Measurements from ENCODE around the gene ZBTB49.

ZBTB49 gene

DNA sequence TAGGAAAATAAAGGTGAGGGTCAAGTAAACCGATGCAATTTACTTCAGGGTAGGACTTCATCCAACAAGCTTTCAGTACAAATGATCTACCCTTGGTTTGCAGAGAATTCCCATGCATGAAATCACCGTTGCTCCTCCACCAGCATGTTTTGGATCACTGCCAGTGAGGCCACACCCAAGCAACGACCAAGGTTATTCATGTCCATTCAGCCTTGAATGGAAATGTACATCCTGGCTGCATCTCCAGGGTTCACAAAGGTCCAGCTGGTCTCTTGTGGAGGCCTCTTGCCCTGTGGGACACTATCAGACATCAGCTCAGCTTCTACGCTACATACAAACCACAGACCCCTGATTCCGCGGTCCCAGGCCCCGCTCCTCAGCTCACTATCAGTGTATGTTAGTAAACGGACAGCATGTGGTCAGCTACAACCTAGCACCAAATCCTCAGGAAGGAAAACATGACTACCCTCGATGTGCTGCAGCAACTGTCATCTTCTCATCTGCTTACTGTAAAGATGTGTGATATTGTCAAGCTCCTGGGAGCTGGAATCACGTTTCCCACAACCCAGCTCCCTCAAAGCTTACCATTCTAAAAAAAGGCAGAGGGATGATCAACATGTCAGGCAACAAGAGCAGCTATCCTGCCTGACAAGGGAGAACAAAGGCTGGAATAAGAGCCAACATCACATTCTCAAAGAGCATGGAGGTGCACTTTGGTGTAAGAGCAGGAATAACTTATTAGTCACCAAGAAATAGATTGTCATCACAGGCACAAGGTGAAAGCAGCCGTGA, 5.0 kb upstream of the ZBTB49 start:
- no peak for DNase-seq

DNA sequence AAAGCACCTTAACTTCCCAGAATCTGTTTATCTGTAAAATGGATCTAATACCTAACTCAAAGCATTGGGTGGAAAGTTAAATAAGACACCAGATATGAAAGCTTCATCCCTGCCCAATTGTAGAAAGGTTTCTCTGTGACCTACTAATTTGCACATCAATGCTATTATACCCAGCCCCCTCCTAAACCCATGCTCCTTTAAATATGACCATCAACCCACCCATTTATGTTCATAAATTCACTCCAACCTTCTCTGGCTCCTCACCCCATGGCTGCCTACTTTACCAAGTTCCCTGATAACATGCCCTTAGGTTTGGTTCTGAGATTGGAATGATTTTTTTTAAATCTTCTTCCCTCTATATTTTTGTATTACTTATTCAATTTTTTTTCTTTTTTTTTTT, 2.0 kb upstream of the ZBTB49 start:
- no peak for DNase-seq

DNA sequence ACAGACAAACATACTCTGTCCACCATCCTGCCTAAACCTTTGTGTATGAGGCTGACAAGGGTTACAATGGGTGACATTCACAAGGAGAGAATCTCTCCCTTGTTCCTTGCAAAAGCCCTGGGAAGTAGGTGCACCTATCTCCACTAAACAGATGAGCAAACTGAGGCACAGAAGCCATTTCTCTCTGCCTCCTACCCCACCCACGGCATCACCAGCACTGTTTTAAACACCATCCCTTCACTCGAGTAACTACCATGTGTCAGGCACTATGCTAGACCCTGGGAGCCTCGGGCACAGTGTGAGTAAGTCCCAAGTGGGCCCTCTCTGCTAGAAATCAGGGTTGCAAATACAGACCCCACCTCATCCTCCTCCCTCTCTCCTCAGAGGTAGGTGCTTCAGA, 996 bp upstream of the ZBTB49 start:
- no peak for DNase-seq

DNA sequence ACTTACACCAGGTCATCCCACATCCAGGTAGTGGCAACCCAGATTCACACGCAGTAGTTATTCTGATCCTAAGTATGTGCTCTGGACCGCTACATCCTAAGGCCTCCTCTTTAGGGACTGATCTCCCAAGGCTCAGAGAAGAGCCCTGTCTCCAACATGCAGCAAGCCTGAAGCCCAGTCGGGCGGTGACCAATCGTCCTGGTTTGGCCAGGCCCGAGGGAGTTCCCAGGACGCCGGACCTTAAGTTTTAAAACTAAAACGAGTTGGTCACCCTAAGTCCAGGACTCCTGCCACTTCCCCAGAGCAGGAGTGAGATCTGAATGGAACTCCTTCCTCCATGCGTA, 482 bp upstream of the ZBTB49 start:
- no peak for DNase-seq

DNA sequence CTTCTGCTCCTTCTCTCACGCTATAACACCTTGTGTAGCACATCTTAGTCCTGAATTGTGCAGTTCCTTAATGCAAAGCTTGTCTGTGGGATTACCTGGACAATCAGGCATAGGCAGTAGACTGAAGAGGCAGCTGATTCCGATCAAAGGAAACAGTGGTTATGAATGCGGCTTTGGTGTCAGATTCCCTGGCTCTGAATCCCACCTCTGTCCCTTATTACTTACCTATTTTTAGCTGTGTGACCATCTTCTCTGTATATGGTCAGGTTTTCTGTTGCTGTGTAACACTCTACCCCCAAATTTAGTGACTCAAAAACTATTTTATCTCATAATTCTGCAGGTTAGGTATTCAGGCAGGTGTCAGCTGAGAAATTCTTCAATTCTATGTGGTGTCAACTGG, 3.2 kb downstream of the ZBTB49 start:
- DNase-seq: no peak

DNA sequence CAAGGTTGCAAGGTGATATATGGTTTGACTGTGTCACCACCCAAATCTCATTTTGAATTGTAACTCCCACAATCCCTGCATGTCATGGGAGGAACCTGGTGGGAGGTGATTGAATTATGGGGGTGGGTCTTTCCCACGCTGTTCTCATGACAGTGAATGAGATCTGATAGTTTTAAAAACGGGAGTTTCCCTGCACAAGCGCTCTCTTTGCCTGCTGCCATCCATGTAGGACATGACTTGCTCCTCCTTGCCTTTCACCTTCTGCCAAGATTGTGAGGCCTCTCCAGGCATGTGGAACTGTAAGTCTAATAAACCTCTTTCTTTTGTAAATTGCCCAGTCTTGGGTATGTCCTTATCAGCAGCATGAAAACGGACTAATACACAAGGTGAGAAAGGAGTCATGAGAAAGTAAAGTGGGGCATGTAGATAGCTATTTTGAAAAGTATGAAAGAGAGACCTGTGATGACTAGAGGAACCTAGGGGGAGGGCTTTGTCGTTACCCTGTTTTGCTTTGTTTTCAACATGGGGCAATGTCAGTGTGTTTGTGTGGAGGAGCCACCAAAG, 6.3 kb downstream of the ZBTB49 start:
- DNase-seq: no peak

DNA sequence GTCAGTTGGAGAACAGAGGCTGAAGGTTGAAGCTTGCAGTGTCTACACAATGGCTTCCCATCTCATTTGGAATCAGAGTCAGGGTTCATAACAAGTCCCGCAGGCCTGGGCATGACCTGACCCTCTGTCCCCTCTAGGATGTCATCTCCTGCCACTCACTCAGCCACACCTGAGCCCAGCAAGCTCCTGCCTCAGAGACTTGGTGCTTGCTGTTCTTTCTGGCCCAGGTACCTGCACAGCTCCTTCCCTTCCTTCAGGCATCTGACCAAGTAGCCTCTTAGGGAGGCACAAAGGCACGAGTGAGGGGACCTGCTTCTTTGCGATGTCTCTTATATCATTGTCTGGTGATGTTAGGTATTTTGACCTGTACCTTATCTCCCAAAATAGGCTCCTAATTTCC, 9.0 kb downstream of the ZBTB49 start:
- DNase-seq: no peak

DNA sequence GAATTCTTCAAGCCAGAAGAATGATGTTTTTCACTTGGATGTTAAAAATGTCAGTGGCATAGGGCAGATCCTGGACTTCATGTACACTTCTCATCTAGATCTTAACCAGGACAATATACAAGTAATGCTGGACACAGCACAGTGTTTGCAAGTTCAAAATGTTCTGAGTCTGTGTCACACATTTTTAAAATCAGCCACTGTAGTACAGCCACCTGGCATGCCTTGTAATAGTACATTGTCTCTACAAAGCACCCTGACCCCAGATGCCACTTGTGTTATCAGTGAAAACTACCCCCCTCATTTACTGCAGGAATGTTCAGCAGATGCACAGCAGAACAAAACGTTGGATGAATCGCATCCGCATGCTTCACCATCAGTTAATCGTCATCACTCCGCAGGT, 11.9 kb downstream of the ZBTB49 start:
- DNase-seq: no peak

DNA sequence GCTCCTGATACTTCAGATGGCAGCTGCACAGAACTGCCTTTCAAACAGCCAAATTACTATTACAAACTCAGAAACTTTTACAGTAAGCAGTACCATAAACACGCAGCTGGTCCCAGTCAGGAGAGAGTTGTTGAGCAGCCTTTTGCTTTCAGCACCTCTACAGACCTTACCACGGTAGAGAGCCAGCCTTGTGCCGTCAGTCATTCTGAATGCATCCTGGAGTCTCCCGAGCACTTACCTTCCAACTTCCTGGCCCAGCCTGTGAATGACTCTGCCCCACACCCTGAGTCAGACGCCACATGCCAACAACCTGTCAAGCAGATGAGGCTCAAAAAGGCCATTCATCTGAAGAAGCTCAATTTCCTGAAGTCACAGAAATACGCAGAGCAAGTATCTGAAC, 12.4 kb downstream of the ZBTB49 start:
- DNase-seq: no peak

DNA sequence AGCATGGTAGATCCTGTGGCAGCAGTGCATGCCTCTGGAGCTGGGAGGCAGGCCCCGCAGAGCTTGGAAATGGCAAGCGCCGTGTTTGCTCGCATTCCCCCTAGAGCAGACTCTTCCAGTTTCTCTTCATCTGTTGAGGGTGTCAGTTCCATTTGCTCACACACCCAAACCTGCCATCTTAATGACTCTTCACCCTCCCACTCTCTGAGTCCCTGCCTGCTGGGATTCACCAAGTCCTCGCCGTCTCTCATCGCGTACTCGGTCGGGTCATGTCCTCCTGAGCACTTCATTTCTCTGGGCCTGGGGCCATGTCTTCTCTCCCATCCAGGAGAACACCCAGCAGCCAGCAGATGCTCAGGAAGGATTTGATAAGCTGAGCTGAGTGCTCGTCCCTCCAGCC, 16.9 kb downstream of the ZBTB49 start:
- DNase-seq: no peak

DNA sequence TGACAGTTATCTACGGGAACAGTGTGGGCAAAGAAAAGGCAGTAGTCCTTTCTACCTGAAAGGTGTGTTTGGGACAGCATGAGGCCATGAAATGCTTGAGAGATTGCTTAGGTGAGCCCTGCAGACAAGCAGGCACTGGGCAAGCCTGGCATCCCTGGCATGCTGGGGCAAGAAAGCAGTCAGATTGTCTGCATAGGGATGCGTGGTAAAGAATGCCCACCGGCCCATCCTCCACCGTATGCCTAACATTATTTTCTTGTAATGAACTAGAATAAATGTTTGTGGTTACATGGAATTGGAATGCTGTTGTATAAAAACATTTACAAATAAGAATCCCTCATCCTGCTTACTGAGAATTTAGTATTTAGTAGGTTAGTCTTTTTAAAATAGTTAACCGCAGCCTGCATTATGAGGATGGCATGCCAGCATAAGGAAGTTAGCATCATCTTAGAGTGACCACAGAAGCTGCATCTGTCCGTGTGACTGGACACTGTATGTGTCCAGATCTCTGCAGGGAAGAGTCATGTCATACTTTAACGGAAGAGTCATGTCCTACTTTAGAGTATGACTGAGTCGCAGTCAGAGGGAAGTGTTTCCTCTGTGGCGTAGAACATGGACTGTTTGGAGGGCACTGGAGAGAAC, 18.9 kb downstream of the ZBTB49 start:
- DNase-seq: no peak

DNA sequence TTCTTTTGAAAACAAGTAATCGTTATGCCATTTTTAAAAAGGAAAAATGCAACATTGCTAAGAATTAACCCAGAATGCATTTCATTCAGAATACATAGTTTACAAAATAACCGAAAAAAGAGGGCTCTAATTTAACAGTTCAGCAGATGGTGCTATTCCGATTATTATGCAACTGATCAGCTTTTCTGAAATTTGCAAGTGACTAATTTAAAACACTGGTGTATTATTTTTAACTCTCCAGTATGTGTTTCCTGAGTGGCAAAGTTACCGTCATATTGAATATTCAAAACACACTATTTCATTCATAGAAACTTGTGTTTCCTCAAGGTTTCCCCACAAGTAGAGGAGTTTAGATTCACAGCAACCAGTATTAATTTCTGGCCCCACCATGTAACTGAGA, 21.1 kb downstream of the ZBTB49 start:
- no peak for DNase-seq

DNA sequence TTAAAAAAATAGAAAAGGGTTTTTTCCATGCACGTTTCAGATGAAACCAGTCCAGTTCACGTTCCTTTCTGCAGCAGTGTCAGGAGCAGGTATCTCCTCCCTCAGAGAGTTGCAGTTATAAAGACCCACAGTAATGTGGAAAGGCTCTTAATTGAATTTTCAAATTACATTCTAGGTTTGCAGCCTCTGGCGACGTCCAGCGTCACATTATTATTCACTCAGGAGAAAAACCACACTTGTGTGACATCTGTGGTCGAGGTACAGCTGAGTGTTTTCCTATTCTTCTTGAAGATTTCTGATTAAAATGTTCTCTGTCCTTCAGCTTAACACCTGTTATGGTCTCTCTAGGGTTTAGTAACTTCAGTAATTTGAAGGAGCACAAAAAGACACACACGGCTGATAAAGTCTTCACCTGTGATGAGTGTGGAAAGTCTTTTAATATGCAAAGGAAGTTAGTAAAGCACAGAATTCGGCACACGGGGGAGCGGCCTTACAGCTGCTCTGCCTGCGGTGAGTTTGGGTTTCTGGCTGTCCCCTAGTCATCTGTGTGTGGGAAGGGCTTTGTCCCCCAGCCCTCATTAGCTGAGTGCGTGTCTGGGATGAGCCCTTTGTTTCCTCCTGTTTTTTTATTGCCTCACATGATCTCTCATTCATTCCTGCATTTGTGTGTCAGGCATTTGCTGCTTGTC, 25.6 kb downstream of the ZBTB49 start:
- no peak for DNase-seq

DNA sequence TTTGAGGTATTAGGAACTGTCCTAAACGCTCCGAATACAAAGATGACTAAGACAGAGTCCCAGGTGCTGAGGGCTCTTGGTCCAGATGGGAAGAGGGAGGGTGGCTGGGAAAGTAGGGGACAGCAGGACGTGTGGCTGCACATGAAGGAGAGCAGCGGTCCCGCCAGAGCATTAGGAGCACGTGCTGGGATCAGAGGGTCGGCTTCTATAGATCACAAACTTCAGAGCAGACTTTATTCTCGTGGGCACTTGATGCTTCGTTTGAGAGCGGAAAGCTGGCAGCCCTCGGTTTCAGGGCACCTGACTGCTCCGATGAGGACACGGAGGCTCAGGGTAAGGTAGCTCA, 26.1 kb downstream of the ZBTB49 start:
- DNase-seq: no peak

DNA sequence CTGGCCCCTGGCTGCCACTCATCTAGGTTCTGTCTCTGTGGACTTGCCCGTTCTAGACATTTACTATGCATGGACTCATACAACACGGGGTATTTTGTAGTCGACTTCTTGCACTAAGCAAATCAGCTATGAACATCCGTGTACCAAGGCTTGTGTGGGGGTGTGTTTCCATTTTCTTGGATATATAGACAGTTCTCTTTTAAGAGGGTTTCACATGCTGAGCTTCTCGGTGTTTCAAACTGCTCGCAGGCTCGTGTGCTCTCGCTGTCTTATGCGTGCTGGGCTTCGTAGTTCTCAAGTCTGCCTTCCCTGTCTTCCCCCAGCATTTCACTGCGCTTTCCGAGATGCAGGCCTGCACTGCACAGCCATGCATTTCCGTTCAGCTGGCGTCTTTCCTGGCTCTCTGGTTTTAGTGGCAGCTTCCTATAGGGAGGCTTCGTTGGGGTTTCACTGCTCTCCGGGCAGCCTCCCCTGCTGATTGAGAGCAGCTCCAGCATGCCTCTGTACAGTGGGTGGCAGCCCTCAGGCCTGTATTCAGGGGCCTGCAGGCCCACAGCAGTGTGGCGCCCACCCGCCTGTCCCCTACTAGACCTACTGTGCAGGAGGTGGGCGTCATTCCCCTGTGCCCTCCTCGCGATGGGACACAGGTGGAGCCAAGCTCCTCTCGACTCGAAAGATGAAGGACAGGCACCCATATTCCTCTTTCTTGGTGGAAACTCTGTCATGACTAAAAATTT, 27.6 kb downstream of the ZBTB49 start:
- DNase-seq: no peak

DNA sequence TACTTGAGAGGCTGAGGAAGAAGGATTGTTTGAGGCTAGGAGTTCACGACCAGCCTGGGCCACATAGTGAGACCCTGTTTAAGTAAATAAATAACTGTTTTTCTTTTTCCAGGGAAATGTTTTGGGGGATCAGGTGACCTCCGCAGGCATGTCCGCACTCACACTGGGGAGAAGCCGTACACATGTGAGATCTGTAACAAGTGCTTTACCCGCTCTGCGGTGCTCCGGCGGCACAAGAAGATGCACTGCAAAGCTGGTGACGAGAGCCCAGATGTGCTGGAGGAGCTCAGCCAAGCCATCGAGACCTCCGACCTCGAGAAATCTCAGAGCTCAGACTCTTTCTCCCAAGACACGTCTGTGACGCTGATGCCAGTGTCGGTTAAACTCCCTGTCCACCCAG, 30.5 kb downstream of the ZBTB49 start:
- no peak for DNase-seq

DNA sequence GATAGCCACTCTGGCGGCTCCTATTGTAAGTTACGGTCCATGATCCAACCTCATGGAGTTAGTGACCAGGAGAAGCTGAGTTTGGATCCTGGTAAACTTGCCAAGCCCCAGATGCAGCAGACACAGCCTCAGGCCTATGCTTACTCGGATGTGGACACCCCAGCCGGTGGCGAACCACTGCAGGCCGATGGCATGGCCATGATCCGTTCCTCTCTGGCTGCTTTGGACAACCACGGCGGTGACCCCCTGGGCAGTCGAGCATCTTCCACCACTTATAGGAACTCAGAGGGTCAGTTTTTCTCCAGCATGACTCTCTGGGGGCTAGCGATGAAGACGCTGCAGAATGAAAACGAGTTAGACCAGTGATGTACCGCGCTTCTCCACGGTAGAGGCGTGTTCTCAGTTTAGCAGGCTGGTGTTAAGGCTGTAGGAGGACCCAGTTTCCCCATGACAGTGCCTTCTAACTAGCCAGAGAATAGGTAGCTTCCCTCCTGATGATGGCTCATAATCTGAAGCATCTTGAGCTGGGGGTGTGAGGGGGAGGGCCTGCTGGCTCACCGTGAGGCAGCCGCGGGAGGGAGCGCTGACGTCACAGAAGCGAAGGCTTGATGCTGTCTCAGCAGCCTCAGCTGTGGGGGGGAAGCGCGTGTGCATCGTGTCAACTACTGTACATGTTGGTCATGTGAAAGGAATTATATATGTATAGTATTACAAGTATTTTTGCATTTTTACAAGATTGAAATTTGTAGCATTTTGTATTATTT, 31.1 kb downstream of the ZBTB49 start:
- DNase-seq: no peak

DNA sequence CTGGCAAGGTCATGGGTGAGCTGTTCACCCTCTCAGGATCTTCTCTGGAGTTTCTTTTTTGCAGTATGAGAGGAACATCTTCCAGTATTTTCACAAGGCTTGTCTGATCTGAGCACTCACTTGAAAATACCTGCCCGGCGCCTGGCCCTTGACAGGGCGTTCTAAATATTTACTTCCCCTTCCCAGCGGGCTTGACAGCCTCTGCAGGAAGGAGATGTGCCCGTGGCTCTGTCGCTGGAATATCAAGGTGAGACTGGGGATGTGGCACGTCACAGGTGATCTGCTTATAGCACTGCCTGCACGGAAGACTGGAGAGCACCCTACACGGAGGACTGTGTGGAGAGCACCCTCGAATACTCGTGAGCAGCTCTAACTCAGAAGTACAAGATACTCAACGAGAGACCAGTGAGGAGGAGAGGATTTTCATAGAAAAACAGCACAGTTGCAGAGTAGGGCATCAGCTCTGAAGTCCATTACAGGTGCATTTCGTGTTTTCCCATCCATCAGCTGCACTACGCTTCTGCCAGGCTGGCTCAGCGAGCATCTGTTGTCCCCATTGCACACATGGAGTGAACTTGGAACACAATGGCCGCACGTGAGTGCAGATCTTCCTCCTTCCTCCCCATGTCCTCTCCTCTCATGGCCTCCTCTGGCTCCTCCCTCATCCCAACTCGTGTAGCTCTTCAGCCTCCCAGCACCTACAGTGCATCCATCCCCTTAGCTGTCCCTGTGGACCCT, 32.1 kb downstream of the ZBTB49 start:
- no peak for DNase-seq

DNA sequence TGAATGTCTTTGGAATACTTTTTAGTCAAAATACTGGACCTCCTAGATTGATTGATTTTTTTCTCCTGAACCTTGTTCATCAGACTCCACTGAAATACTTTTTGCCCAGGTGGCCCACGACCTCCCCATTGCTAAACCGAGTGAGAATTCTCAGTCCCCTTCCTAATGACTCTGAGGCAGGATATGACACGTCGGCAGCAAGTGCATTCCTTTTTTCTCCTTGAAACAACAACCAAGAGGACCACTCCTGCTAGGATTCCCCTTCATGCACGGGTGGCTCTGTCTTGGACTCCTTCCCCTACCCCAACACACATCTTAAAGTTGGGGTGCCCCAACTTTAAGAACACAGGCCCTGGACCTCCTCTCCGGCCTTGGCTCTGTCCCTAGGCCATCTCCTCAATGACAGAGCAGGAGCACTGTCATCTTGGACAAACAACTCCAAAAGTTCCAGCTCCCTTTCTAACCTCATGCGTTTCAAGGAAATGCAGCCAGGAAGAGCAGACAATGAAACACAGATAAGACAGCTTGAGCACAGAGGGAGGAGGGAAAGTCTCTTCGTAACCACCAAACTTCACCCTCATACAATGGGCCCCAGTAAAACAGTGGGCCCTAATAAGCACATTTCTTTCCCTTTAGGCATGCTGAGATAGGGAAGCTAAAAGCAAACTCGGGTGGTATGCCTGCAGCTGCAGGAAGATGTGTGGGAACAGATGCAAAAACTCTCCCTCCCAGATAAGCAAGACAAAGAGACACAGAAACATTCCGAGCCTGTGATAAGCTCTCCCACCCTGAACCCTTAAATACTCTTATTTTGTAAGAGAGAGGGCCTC, 33.9 kb downstream of the ZBTB49 start:
- DNase-seq: no peak

DNA sequence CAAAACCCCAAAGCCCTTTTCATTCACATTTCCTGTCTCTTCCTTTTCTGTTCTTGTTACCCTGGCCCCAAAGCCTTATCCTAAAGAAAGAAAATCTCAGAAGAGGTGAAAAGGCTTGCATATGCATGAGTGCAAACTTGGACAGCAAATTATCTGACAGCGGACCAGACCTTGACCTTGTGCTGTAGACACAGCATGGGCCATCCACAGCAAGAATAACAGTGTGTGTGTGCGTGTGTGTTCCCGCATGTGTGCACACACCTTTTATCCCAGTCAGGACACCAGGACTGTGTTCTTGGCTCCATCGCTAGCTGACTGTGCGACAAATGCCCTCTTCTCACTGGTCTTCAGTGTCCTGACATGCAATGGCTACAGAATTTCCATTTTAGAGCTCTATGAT, 35.3 kb downstream of the ZBTB49 start:
- DNase-seq: no peak

DNA sequence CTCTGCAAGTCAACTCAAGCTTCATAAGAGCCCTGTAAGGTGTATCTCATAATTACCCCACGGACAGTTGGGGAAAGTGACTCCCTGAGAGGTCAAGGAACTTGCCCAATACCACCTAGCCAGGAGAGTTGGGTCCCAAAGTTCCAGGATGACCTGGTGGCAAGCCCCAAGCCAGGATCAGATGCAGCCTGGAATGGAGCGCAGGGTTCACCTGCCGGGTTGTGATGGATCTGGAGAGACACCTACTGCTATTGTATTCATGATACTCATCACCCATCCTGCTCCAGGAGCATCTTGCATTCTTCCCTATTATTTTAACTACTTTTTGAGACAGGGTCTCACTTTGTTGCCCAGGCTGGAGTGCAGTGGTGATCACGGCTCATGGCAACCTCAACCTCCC, 36.1 kb downstream of the ZBTB49 start:
- DNase-seq: no peak

All from 8988T (cell line).